Endothelial cell of umbilical vein (primary cell): ENCODE results near the gene PLEKHA6.

Source experiments
- JUN ChIP-seq: IDR thresholded peaks from 2 replicates; pipeline ENCODE4 v1.6.1; 2011; ENCODE audit warnings: borderline replicate concordance, low read depth; ENCODE audit not compliant: insufficient read length, insufficient read depth
- MYC ChIP-seq: IDR thresholded peaks from one replicate; pipeline ENCODE4 v1.6.1; 2011; ENCODE audit warnings: mild to moderate bottlenecking, low read depth, low read length

- TF ChIP-seq JUN (no peak), MYC (no peak)
Observed at GRCh38 chr1:204186597-204186996, 173.1 kb downstream of the PLEKHA6 start.
